ENCODE data around the gene METTL14. TPM values are rescaled to one million over a fixed set of nuclear protein-coding genes. Genes with fewer than 3 reads are reported as not detected.

The METTL14 gene
- total RNA-seq, 1 donor from 2014 or later = 46.4 TPM

DNA sequence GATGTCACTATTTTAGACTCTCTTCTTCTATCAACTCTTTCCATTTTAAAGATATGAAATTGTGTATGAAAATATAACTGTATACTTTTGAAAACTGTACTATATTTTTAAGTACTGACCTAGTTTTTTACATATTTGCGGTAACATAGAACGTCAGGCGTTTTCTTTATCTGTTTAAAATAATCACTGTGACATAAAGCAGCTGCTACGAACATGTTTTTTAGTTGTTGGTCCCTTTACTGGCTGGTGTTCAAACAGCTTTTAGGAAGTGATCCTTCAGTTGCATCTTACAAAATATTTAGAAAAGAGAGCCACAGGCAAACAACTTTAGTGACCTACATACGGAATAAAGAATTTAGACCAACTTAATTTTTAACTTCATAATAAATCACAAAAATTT, 73.1 kb downstream of the METTL14 start:
- TF ChIP-seq, protein P1, sequence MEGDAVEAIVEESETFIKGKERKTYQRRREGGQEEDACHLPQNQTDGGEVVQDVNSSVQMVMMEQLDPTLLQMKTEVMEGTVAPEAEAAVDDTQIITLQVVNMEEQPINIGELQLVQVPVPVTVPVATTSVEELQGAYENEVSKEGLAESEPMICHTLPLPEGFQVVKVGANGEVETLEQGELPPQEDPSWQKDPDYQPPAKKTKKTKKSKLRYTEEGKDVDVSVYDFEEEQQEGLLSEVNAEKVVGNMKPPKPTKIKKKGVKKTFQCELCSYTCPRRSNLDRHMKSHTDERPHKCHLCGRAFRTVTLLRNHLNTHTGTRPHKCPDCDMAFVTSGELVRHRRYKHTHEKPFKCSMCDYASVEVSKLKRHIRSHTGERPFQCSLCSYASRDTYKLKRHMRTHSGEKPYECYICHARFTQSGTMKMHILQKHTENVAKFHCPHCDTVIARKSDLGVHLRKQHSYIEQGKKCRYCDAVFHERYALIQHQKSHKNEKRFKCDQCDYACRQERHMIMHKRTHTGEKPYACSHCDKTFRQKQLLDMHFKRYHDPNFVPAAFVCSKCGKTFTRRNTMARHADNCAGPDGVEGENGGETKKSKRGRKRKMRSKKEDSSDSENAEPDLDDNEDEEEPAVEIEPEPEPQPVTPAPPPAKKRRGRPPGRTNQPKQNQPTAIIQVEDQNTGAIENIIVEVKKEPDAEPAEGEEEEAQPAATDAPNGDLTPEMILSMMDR (IDR thresholded peaks at IDR 0.05; ENCODE audit: partially characterized antibody, unreplicated experiment) = no peak
- no peak for DNase-seq
- no peaks in the 10 kb centered on the region for H3K4me1 Mint-ChIP-seq (ENCODE audit: low read depth, unreplicated experiment)
- no peaks in the 10 kb centered on the region for H3K36me3 Mint-ChIP-seq (ENCODE audit: unreplicated experiment)
- no peak overlapping the region for H3K27ac Mint-ChIP-seq (ENCODE audit: unreplicated experiment)
- peaks cover 2% of the 10 kb centered on the region for H3K9me3 Mint-ChIP-seq (ENCODE audit: unreplicated experiment)
- H3K27me3 Mint-ChIP-seq (ENCODE audit: unreplicated experiment) = no peaks in the 10 kb centered on the region
- no peak overlapping the region for H3K4me3 Mint-ChIP-seq (ENCODE audit: unreplicated experiment)

DNA sequence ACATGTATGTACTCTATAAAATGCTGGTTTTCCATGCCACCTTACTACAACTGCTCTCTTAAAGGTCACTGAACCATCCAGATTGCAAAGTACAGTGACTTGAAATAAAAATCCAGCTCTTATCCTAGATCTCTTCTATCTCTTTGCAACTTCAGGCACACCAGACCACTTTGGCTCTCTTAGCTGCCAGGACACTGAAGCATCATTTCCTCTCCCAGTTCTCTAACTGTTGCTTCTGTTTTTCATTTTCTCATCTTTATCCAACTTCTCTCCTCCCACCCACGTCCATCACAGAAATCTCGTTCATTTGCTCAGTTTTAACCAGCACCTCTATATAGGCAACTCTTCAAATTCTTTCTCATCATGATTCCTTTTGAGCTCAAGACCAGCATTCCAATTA, 74.3 kb downstream of the METTL14 start:
- DNase-seq = no peak
- TF ChIP-seq, protein P1 (IDR thresholded peaks at IDR 0.05; ENCODE audit: partially characterized antibody, unreplicated experiment) = no peak
- no peaks in the 10 kb centered on the region for H3K4me1 Mint-ChIP-seq (ENCODE audit: low read depth, unreplicated experiment)
- H3K27me3 Mint-ChIP-seq (ENCODE audit: unreplicated experiment) = no peaks in the 10 kb centered on the region
- no peak overlapping the region for H3K27ac Mint-ChIP-seq (ENCODE audit: unreplicated experiment)
- H3K36me3 Mint-ChIP-seq (ENCODE audit: unreplicated experiment) = no peaks in the 10 kb centered on the region
- peaks cover 2% of the 10 kb centered on the region for H3K9me3 Mint-ChIP-seq (ENCODE audit: unreplicated experiment)
- H3K4me3 Mint-ChIP-seq (ENCODE audit: unreplicated experiment) = no peak overlapping the region

DNA sequence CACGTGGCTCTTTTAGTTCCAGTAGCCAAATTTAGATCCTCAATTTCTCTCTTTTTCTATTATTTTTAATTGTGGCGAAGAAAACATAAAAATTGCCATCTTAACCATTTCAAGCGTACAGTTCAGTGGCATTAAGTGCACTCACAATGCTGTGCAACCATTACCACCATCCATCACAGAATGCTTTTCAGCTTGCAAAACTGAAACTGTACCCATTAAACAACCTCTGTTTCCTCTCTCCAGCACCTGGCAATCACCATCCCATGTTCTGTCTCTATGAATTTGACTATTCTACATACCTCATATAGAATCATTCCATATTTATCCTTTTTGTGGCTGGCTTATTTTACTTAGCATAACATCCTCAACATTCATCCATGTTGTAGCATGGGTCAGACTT, 74.9 kb downstream of the METTL14 start:
- no peaks in the 10 kb centered on the region for H3K36me3 Mint-ChIP-seq (ENCODE audit: unreplicated experiment)
- TF ChIP-seq, protein P1 (IDR thresholded peaks at IDR 0.05; ENCODE audit: partially characterized antibody, unreplicated experiment) = no peak
- DNase-seq = no peak
- H3K27ac Mint-ChIP-seq (ENCODE audit: unreplicated experiment) = no peak overlapping the region
- H3K4me1 Mint-ChIP-seq (ENCODE audit: low read depth, unreplicated experiment) = no peaks in the 10 kb centered on the region
- H3K9me3 Mint-ChIP-seq (ENCODE audit: unreplicated experiment) = peaks cover 2% of the 10 kb centered on the region
- H3K27me3 Mint-ChIP-seq (ENCODE audit: unreplicated experiment) = no peaks in the 10 kb centered on the region
- H3K4me3 Mint-ChIP-seq (ENCODE audit: unreplicated experiment) = no peak overlapping the region

DNA sequence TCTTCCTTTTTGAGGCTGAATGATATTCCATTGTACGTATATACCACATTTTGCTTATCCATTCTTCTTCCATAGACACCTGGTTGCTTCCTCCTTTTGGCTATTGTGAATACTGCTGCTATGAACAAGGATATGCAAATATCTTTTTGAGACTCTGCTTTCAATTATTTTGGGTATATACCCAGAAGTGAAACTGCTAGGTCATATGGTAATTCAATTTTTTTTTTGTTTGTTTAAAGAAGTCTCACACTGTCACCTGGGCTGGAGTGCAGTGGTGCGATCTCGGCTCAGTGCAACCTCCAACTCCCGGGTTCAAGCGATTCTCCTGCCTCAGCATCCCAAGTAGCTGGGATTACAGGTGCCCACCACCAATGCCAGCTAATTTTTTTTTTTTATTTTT, 75.3 kb downstream of the METTL14 start:
- Mint-ChIP-seq H3K27ac (ENCODE audit: unreplicated experiment) (no peak overlapping the region), H3K9me3 (ENCODE audit: unreplicated experiment) (peaks cover 2% of the 10 kb centered on the region), H3K27me3 (ENCODE audit: unreplicated experiment) (no peaks in the 10 kb centered on the region), H3K36me3 (ENCODE audit: unreplicated experiment) (no peaks in the 10 kb centered on the region), H3K4me3 (ENCODE audit: unreplicated experiment) (no peak overlapping the region), H3K4me1 (ENCODE audit: low read depth, unreplicated experiment) (no peaks in the 10 kb centered on the region)
- TF ChIP-seq, protein P1 (IDR thresholded peaks at IDR 0.05; ENCODE audit: partially characterized antibody, unreplicated experiment) = no peak
- DNase-seq = no peak

DNA sequence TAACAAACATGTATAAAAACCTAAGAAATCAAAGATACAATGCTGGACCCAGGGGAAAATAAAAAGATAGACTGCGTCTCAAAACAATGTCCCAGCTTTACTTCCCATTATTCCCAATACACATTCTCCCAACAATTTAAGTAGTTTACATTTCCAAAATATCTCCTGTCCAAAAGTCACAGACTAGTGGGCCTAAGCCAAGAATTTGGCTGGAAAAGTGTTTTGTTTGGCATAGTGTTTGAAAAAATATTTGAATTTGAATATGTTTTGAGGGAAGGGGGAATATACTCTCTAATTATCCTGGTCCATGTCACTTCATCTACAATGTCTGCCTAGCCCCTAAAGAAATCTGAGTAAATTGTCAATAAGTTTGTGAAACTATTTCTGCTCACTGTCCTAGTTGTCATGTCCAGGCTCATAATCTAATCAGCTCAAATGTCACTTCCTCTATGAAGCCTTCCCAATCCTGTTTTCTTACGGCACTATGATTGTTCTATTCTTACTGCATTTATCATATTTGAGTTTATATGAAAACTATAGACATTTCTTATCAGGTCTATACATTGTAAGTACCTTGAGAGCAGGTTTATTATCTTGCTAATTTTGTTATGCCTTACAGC, 76.3 kb downstream of the METTL14 start:
- Mint-ChIP-seq H3K4me1 (ENCODE audit: low read depth, unreplicated experiment) (no peaks in the 10 kb centered on the region), H3K36me3 (ENCODE audit: unreplicated experiment) (no peaks in the 10 kb centered on the region), H3K9me3 (ENCODE audit: unreplicated experiment) (peaks cover 2% of the 10 kb centered on the region), H3K4me3 (ENCODE audit: unreplicated experiment) (no peak overlapping the region), H3K27ac (ENCODE audit: unreplicated experiment) (no peak overlapping the region), H3K27me3 (ENCODE audit: unreplicated experiment) (no peaks in the 10 kb centered on the region)
- DNase-seq = no peak
- TF ChIP-seq, protein P1 (IDR thresholded peaks at IDR 0.05; ENCODE audit: partially characterized antibody, unreplicated experiment) = no peak

Data from glutamatergic neuron (in vitro differentiated cells).